HFF-Myc (cell line): ENCODE measurements around the gene ULK4.

Source experiments
- DNase-seq: peaks from one replicate; pipeline ENCODE4 v3.0.0-alpha.2; 2011; ENCODE audit warnings: low read depth; ENCODE audit errors: extremely low read depth
- H3K4me3 ChIP-seq: replicated peaks from 2 replicates; pipeline ENCODE4 v1.5.1; 2011; ENCODE audit warnings: low read depth, mild to moderate bottlenecking, control low read depth, low read length
- CTCF ChIP-seq: IDR thresholded peaks from 2 replicates; pipeline ENCODE4 v1.5.1; 2012; ENCODE audit warnings: mild to moderate bottlenecking, low read depth, low read length, control low read depth; ENCODE audit errors: missing control alignments

The ULK4 gene

GRCh38 chr3:41522612-41523011 lies 439.3 kb downstream of the ULK4 start:
- DNase-seq: no peak
- no peak overlapping the region for H3K4me3 ChIP-seq
- TF ChIP-seq CTCF: no peak

GRCh38 chr3:41521010-41521655 lies 440.8 kb downstream of the ULK4 start:
- no peak for TF ChIP-seq CTCF
- no peak overlapping the region for H3K4me3 ChIP-seq
- no peak for DNase-seq

GRCh38 chr3:41519746-41520145 lies 442.2 kb downstream of the ULK4 start:
- no peak overlapping the region for H3K4me3 ChIP-seq
- TF ChIP-seq CTCF: no peak
- no peak for DNase-seq

GRCh38 chr3:41518626-41519025 lies 443.3 kb downstream of the ULK4 start:
- DNase-seq: no peak
- TF ChIP-seq CTCF: no peak
- no peak overlapping the region for H3K4me3 ChIP-seq

- H3K4me3 ChIP-seq: no peak overlapping the region
- no peak for TF ChIP-seq CTCF
- no peak for DNase-seq
Observed at GRCh38 chr3:41508063-41508696, 453.7 kb downstream of the ULK4 start.

GRCh38 chr3:41507336-41508062 lies 454.4 kb downstream of the ULK4 start:
- no peak overlapping the region for H3K4me3 ChIP-seq
- no peak for TF ChIP-seq CTCF
- no peak for DNase-seq
